Retina (tissue), 1 donor: Measurements from ENCODE around the gene LMX1A.

Experiments used
- DNase-seq: peaks from one replicate; pipeline ENCODE4 v3.0.0-alpha.2; 2016

Gene LMX1A

DNA sequence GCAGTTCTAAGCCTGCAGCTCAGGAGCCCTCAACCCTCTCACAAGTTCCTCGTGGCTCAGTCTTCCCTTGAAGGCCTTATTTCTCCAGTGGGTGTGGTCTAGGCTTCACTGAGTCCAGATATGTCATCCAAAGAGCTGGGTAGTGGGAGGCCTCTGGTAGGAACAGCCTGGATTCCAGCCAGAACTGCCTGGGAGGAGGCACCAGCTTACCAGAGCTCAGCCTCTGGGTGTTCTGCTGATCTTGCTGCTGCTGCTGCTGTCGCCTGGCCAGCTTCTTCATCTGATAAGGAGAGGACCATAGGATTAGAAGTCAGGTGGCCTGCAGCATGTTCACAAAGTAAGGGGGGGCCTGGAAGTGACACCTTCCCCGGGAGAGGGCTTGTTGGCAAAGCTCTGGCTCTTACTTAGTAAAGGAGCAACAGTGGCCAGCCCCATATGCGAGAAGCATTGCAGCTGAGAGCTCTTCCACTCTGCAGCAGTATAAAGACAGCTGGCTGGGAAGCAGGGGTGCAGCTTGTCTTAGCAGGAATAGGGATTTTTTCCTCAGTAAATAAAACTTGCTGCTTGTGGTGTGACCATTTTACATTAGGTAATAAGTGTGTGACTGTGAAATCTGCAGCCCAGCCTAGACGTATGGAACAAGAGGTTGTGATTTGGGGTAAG is 148.5 kb downstream of the LMX1A start:
- DNase-seq, result no peak

DNA sequence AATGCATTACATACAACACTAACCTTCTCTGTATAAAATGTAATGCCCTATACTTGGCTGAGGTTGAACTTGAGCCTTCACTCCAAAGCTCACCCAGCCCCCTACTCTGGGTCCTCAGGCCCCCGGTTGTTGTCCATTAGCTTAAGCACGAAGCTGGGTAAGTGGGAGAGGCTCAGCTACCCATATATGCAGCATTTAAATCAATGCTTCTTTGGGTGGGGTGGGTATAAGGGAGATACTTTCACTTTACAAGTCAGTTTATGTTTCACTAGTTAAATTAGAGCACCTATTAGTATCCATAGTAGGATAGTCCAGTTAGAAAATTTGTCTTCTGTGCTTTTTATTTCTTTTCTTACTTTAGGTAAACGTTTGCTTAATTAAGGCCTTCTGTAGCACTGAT is 151.4 kb downstream of the LMX1A start:
- no peak for DNase-seq

GRCh38 chr1:165204548-165204947 is 152.0 kb downstream of the LMX1A start:
- no peak for DNase-seq

DNA sequence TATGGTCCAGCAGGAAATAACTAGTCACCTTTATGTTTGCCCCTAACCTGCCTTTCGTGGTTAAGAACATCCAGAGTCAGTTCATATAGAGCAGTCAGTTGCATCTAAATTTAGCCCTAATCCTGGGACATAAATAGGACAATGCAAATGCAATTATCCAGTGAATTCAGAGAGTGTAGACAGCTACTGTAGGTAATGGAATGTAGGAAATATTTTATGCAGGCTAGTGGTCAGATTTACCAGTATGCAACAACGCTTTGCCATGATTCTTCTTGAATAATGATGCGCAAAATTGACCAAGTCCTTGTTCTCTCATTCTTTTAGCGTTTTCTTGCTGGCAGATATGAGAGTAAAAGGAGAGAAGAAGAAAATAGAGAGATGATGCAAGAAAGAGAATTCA is 165.4 kb downstream of the LMX1A start:
- DNase-seq, result no peak

- no peak for DNase-seq
Measured at GRCh38 chr1:165189913-165190312, 166.6 kb downstream of the LMX1A start.

DNA sequence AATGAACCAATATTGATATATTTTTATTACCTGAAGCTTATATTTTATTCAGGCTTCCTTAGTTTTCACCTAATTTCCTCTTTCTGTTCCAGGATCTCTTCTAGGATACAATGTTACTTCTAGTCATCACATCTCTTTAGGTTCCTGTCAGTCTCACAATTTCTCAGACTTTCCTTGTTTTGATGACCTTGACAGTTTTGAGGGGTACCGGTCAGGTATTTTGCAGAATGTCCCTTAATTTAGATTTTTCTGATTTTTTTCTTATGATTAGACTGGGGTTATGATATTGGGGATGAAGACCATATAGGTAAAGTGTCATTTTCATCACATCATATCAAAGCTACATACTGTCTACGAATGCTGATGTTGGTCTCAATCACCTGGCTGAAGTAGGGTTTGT is 167.5 kb downstream of the LMX1A start:
- no peak for DNase-seq

DNA sequence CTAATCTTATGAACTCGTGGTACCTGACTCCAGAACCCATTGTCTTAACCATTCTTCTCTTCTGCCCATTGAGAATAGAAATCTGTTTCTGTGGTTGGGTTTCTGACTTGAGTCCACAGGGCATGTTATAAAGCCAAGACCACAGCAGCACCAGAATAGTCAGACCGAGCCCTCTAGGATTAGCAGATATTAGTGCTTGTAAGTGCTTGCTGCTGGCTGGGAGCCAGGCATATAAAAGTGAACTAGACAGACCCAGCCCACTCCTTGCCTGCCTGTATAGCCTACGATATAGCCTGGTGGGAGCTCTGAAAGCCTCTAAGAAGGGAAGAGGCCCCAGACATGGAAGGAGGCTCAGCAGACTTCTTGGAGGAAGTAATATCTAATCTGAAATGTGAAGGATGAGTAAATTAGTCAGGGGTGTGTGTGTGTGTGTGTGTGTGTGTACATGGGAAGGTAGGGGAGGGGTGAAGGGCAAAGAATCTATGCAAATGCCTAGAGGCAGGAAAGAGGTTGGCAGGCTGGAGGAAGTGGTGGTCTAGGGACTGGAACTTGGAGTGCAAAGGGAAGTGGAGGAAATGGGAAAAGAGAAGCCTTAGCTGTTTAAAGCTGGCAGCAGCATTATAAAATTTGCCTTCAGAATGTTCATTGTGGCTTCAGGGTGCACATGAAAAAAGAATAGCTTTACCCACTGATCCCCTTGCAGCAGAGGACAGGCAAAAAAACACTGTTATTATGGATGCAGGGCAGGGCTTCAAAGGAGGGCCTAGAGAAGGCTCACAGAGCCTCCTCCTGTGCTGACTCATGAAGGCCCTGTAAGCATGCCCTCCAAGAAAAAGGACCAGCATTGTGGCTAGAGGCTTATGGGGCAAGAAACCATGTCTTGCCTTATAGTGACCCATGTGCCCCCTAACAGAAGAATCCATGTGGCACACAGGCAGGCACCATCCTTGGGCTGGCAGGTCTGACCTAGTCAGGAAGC is 169.2 kb downstream of the LMX1A start:
- DNase-seq, result no peak

DNA sequence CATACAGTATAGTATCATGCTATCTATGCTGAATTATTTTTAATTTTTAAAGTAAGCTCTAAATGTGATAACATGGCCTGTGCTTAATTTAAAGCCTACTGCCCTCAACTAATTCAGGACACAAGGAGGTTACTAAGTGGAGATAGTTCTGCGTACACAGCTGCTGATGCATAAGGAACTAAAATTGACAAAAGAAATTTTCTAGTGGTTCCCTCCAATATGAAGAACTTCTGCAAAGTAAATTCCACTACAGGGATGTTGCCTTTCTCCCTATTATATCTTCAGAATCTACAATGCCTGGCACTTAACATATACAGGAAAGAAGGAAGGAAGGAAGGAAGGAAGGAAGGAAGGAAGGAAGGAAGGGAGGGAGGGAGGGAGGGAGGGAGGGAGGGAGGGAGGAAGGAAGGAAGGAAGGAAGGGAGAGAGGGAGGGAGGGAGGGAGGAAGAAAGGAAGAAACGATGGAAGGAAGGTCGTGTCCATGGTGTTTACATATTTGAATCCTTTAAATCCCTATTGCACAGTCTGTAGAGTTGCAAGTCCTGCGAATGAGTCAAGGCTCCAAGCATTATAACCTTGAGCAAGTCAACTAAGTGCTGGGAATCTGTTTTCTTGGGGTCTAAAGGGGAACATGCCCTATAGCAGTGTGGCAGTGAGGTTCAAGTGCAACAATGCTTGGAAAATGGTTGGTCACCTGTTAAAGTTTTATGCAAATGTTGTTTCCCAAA is 171.2 kb downstream of the LMX1A start:
- no peak for DNase-seq

- no peak for DNase-seq
Measured at GRCh38 chr1:165182975-165183374, 173.5 kb downstream of the LMX1A start.

GRCh38 chr1:165179306-165179705 is 177.2 kb downstream of the LMX1A start:
- no peak for DNase-seq

GRCh38 chr1:165174491-165174890 is 182.0 kb downstream of the LMX1A start:
- no peak for DNase-seq

- DNase-seq, result no peak
Measured at GRCh38 chr1:165173818-165174217, 182.7 kb downstream of the LMX1A start.

- no peak for DNase-seq
Measured at GRCh38 chr1:165173409-165173808, 183.1 kb downstream of the LMX1A start.

DNA sequence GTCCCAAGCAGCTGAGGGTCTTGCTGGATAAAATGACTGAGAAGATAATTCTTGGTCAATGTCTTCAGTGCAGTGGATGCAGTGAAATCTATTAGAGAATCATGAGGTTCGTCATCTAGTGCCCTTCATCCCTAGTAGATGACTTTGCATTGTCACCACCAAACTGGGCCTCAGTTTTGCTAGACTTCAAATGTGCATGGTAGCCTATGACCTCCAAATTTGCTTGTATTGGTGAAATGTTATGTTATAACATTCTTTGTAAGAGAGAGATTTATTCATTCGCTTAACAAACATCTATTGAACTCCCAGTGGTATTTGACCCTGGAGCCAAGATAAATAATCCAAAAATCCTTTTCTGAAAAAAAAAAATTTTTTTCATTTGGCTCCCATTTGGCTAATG is 183.8 kb downstream of the LMX1A start:
- DNase-seq, result no peak

- DNase-seq, result no peak
Measured at GRCh38 chr1:165169729-165170128, 186.8 kb downstream of the LMX1A start.

DNA sequence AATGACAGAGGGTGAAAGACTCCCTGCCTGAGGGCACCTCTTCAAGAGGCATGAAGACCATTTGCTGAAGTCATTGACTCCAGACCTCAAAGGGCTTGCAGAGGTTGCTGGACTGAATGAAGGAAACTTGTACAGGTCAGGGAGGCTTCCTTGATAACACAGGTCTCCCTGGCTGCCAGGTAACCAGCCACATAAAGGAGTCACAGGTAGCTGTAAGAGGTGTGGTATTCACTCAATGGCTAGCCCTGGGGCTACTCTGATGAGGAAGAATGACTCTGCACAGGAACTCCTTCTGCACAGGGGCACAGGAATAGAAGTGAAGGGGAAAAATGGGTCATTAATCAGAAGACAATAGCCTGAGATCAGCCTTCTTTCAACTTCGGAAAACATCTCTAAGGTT is 187.5 kb downstream of the LMX1A start:
- DNase-seq, result no peak

GRCh38 chr1:165168467-165168866 is 188.0 kb downstream of the LMX1A start:
- DNase-seq, result no peak

DNA sequence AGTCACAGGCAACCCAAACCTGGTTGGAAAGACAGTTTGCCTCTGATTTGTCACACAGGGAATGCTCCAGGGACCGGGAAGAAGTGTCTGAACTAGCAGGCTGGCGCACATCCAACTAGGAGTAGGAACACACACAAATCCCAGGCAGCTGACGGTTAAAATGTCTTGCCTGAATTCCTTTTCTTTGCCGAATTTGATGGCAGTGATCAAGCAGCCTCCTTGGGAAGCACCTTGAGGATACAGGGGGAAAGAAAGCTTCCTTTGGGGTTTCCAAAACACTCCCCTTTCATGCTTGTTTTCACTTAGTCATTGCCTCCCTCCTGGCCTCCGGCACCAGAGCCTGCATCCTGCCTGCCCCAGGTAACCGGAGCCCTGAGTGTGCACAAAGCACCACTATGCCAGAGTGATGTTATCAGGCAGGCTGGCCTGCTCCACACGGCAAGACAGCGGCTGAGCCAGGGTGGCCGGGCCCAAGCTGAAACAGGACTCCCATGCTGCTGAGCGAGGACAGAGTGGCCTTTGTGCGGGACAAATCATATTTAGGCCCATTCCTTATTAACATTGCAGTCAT is 193.8 kb downstream of the LMX1A start:
- no peak for DNase-seq

GRCh38 chr1:165161130-165161529 is 195.4 kb downstream of the LMX1A start:
- no peak for DNase-seq

GRCh38 chr1:165153182-165153581 is 203.3 kb downstream of the LMX1A start:
- no peak for DNase-seq

DNA sequence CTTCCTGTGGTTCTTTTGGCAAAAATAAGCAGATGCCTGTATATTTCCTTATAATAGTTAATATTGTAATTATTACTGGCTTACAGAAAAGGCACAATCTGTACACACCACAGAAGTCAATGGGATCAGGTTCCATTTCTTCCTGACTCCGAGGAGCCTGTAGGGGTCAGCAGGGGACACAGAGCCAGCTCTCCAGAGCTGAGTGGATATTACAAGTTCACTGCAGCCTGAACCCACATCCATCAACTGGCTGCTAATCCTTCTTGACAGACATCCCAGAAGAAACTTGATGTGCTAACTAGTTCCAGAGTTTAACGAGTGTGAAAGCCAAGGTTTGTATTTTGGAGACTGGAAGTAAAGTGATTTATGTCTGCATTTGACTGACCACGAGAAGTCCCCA is 203.8 kb downstream of the LMX1A start:
- peak; percentile 21 for DNase-seq

GRCh38 chr1:165152109-165152508 is 204.4 kb downstream of the LMX1A start:
- DNase-seq, result no peak
